K562 (cell line): ENCODE results near the gene DENND2A.

Experiments used
- EWSR1 ChIP-seq: fragments of 450-650 bp; IDR thresholded peaks from 2 replicates; pipeline ENCODE4 v1.6.1; 2018; ENCODE audit warnings: borderline replicate concordance, mild to moderate bottlenecking, low read depth, moderate library complexity; ENCODE audit not compliant: partially characterized antibody
- FOS ChIP-seq: IDR thresholded peaks from 3 replicates; pipeline ENCODE4 v1.6.1; 2011; ENCODE audit not compliant: insufficient read length; ENCODE audit errors: extremely low read depth
- FOXA3 ChIP-seq, 2 experiments: fragments of 450-650 bp in 1 of 2; sonication (generic) in 1 of 2; formaldehyde crosslinking; IDR thresholded peaks in 1 of 2; conservative IDR thresholded peaks in 1 of 2; 2 replicates each; pipeline versions ENCODE4 v1.4.0 to v1.8.0; 2020 to 2022; ENCODE audit warnings: mild to moderate bottlenecking in 2 of 2, missing genetic modification reagents in 1 of 2
- POLR2A ChIP-seq: fragments of 450-650 bp; conservative IDR thresholded peaks from 2 replicates; pipeline ENCODE4 v1.6.1; 2016
- SIN3A ChIP-seq, 2 experiments: fragments of 150-350 bp in 1 of 2; IDR thresholded peaks; 2 replicates each; pipeline ENCODE4 v1.6.1; 2011 to 2016; ENCODE audit warnings: borderline replicate concordance in 2 of 2, low read depth in 2 of 2, low read length in 2 of 2, mild to moderate bottlenecking in 2 of 2, moderate library complexity in 2 of 2; ENCODE audit not compliant: control insufficient read depth in 1 of 2
- STAG1 ChIP-seq: sonication (generic); formaldehyde crosslinking; IDR thresholded peaks from 2 replicates; pipeline ENCODE4 v1.5.0; 2020; ENCODE audit warnings: missing genetic modification reagents, borderline replicate concordance
- USF2 ChIP-seq: sonication (generic); formaldehyde crosslinking; IDR thresholded peaks from 2 replicates; pipeline ENCODE4 v1.5.0; 2020; ENCODE audit warnings: missing genetic modification reagents
- ZNF24 ChIP-seq: fragments of 450-650 bp; IDR thresholded peaks from 2 replicates; pipeline ENCODE4 v1.6.1; 2016
- TF ChIP-seq, protein P1 (sequence below): IDR thresholded peaks from 3 replicates; pipeline ENCODE4 v1.6.1; 2011; ENCODE audit warnings: borderline replicate concordance, mild to moderate bottlenecking; ENCODE audit not compliant: insufficient read length, insufficient read depth
- TF ChIP-seq, protein P2 (sequence below), 2 experiments: fragments of 450-650 bp; formaldehyde crosslinking in 1 of 2; IDR thresholded peaks; 2 replicates each; pipeline versions ENCODE4 v1.4.0 to v1.6.1; 2014 to 2020; ENCODE audit warnings: mild to moderate bottlenecking in 2 of 2, borderline replicate concordance in 1 of 2, low read depth in 1 of 2

- TF ChIP-seq, protein P1, sequence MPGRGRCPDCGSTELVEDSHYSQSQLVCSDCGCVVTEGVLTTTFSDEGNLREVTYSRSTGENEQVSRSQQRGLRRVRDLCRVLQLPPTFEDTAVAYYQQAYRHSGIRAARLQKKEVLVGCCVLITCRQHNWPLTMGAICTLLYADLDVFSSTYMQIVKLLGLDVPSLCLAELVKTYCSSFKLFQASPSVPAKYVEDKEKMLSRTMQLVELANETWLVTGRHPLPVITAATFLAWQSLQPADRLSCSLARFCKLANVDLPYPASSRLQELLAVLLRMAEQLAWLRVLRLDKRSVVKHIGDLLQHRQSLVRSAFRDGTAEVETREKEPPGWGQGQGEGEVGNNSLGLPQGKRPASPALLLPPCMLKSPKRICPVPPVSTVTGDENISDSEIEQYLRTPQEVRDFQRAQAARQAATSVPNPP = no peak
- TF ChIP-seq, protein P2, sequence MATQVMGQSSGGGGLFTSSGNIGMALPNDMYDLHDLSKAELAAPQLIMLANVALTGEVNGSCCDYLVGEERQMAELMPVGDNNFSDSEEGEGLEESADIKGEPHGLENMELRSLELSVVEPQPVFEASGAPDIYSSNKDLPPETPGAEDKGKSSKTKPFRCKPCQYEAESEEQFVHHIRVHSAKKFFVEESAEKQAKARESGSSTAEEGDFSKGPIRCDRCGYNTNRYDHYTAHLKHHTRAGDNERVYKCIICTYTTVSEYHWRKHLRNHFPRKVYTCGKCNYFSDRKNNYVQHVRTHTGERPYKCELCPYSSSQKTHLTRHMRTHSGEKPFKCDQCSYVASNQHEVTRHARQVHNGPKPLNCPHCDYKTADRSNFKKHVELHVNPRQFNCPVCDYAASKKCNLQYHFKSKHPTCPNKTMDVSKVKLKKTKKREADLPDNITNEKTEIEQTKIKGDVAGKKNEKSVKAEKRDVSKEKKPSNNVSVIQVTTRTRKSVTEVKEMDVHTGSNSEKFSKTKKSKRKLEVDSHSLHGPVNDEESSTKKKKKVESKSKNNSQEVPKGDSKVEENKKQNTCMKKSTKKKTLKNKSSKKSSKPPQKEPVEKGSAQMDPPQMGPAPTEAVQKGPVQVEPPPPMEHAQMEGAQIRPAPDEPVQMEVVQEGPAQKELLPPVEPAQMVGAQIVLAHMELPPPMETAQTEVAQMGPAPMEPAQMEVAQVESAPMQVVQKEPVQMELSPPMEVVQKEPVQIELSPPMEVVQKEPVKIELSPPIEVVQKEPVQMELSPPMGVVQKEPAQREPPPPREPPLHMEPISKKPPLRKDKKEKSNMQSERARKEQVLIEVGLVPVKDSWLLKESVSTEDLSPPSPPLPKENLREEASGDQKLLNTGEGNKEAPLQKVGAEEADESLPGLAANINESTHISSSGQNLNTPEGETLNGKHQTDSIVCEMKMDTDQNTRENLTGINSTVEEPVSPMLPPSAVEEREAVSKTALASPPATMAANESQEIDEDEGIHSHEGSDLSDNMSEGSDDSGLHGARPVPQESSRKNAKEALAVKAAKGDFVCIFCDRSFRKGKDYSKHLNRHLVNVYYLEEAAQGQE (IDR thresholded peaks at IDR 0.05; ENCODE audit: borderline replicate concordance) = no peak
- TF ChIP-seq, protein P2 (CRISPR knock-in tag; IDR thresholded peaks at IDR 0.05; ENCODE audit: low read depth) = no peak
- TF ChIP-seq STAG1 = no peak
- TF ChIP-seq FOXA3 (CRISPR knock-in tag; conservative IDR thresholded peaks at IDR 0.05 in 1 of 2, IDR thresholded peaks at IDR 0.05 in 1 of 2) = no peak
- no peak for TF ChIP-seq SIN3A (IDR thresholded peaks at IDR 0.05; ENCODE audit: borderline replicate concordance in 2 of 2, control insufficient read depth in 1 of 2, low read depth in 2 of 2, low read length in 2 of 2)
- TF ChIP-seq ZNF24 = no peak
- TF ChIP-seq FOS = no peak
- TF ChIP-seq USF2 (CRISPR knock-in tag) = no peak
- TF ChIP-seq EWSR1 = no peak
- no peak for TF ChIP-seq POLR2A
Measured at GRCh38 chr7:140654661-140655060, 14.0 kb upstream of the DENND2A start.
